GM12892 (cell line): ENCODE results near the gene GNA12.

Experiments used
- DNase-seq: peaks from one replicate; pipeline ENCODE4 v3.0.0; 2011; ENCODE audit not compliant: insufficient read length
- FAIRE-seq: peaks from 2 replicates; lab custom pipeline; 2011; peaks lifted over from hg19 to GRCh38; lab: Jason Lieb, UNC
- POLR2A ChIP-seq: IDR thresholded peaks from 2 replicates; pipeline ENCODE4 v1.6.1; 2011; ENCODE audit warnings: low read depth, low read length, control low read depth
- POLR2AphosphoS5 ChIP-seq: IDR thresholded peaks from 2 replicates; pipeline ENCODE4 v1.6.1; 2011; ENCODE audit warnings: low read depth, low read length, control low read depth
- TAF1 ChIP-seq: IDR thresholded peaks from 2 replicates; pipeline ENCODE4 v1.6.1; 2011; ENCODE audit warnings: low read depth, mild to moderate bottlenecking, control low read depth, low read length, borderline replicate concordance

GNA12 gene

GRCh38 chr7:2715341-2716231, 128.5 kb downstream of the GNA12 start:
- DNase-seq, result no peak

GRCh38 chr7:2714636-2715035, 129.5 kb downstream of the GNA12 start:
- DNase-seq (no peak), FAIRE-seq (no peak)
- no peak for TF ChIP-seq POLR2A

More at GRCh38 chr7:2715341-2716231, 128.5 kb downstream of the GNA12 start:
- peak; percentile 85 for FAIRE-seq
- TF ChIP-seq TAF1 (no peak), POLR2A (no peak), POLR2AphosphoS5 (no peak)

- TF ChIP-seq POLR2A, result no peak
- TF ChIP-seq TAF1, result no peak
- TF ChIP-seq POLR2AphosphoS5, result no peak
- no peak for FAIRE-seq
- DNase-seq, result no peak
These were observed 130.1 kb downstream of the GNA12 start for GRCh38 chr7:2713978-2714377.

DNA sequence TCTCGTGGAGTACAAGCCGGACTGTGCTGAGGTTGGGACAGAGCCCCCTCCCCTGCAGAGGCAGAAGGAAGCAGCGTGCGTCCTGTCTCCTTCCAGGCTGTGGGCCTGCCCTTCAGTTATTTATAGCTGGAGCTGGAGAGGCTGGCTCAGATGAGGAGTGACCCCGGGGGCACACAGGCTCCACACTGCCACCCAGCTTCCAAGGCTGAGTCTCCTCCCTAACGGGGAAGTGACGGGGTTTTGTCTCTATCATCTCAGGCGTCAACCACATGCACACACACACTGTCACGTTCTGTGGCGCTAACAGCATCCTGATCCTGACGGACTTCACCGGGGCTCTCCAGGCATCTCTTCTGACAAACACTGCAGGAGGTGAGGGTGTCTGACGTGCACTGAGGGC, 130.7 kb downstream of the GNA12 start:
- FAIRE-seq (no peak), DNase-seq (no peak)
- TF ChIP-seq POLR2A (no peak), POLR2AphosphoS5 (no peak), TAF1 (no peak)

- FAIRE-seq, result no peak
- TF ChIP-seq POLR2AphosphoS5, result no peak
- no peak for TF ChIP-seq TAF1
- TF ChIP-seq POLR2A, result no peak
- DNase-seq, result no peak
These were observed 132.0 kb downstream of the GNA12 start for GRCh38 chr7:2711895-2712675.

GRCh38 chr7:2710901-2711551, 133.1 kb downstream of the GNA12 start:
- TF ChIP-seq POLR2AphosphoS5, result no peak; the same call in 1 of the 2 replicates
- TF ChIP-seq POLR2A, result no peak
- TF ChIP-seq TAF1, result no peak
- DNase-seq (no peak), FAIRE-seq (peak; percentile 85)

DNA sequence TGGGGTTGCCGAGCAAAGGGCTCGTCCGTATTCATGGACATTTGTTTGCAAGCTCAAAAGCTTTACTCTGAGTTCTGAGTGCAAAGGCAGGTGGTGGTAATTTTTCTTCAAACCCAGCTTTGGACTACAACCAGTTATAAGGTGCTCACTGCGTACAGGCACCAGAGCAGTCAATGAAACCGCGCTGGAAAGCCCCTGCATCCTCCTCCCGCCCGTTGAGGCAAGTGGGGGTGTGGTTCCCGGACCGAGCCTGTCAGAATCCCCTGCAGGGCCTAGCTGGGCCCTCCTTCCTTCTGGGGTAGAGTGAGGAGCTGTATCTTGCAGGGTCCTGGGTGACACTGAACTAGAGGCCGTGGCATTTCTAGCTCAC, 133.8 kb downstream of the GNA12 start:
- FAIRE-seq (peak; percentile 98), DNase-seq (peak; percentile 77)
- TF ChIP-seq POLR2AphosphoS5, result 0 out of 2 replicates have a peak, but pooled peaks have one; percentile 38
- TF ChIP-seq POLR2A, result peak; percentile 52
- TF ChIP-seq TAF1, result peak; percentile 53; the same call in 1 of the 2 replicates

DNA sequence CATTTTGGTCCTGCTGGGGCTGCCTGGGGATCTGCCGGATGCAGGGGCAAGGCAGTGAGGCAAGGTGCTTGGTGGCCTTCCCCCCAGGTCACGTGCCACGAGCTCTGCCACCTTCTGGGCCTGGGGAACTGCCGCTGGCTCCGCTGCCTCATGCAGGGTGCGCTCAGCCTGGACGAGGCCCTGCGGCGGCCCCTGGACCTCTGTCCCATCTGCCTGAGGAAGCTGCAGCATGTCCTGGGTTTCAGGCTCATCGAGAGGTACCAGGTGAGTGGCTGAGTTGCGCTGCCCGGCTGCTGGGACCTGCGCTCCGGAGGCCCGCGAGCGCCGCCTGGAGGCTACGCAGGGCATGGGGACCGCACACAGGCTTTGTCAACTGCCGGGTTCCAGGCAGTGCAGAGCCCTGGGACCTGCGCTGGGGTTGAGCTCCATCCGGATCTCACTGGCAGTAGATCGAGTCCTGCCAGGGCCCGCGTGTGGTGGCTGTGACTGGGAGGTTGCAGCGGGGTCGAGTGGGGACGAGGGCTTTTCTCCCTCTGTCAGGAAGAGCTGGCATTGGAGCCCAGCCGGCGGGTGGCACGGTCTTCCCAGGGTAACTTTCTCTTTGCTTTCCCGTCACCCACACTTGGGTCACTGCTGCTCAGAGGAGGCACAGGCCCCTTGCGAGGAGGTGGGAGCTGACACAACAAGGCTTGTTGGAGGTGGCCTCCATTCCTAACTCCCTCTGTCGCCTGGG, 134.4 kb downstream of the GNA12 start:
- DNase-seq (peak; percentile 90), FAIRE-seq (no peak)
- 0 out of 2 replicates have a peak, but pooled peaks have one; percentile 20 for TF ChIP-seq POLR2AphosphoS5
- TF ChIP-seq TAF1, result no peak
- TF ChIP-seq POLR2A, result 0 out of 2 replicates have a peak, but pooled peaks have one; percentile 26

DNA sequence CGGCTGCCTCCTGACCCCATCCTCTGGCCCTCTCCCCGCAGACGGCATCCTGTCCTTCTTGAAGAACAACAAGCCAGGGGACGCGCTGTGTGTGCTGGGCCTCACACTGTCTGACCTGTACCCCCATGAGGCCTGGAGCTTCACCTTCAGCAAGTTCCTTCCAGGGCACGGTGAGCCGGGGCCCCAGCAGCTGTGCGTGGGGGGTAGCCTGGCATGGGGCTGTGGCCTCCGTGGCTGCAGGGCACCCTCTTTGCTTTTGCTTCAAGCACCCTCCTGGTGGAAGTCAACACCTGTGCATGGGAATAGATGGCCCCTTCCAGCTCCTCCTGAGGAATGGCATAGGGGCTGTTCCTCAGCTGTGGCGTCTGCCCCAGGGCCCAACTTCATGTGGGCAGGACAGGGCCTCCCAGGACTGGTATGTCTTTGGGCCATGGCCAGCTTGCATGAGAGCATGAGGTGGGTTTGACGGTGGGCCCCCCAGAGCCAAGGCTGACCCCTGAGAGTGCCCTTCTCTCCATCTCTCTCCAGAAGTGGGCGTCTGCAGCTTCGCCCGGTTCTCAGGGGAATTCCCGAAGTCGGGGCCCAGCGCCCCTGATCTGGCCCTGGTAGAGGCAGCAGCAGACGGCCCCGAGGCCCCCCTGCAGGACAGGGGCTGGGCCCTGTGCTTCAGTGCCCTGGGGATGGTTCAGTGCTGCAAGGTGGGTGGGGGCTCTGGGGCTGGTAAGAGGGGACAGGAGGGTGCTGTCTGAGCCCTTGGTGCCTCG, 135.4 kb downstream of the GNA12 start:
- no peak for DNase-seq
- FAIRE-seq, result peak; percentile 24
- TF ChIP-seq POLR2AphosphoS5, result no peak
- TF ChIP-seq POLR2A, result no peak
- no peak for TF ChIP-seq TAF1

- FAIRE-seq, result no peak
- no peak for TF ChIP-seq TAF1
- TF ChIP-seq POLR2AphosphoS5, result no peak
- TF ChIP-seq POLR2A, result no peak
- no peak for DNase-seq
These were observed 136.1 kb downstream of the GNA12 start for GRCh38 chr7:2708041-2708440.
